ENCODE measurements around the gene SLC38A1. TPM values are rescaled to one million over a fixed set of nuclear protein-coding genes. Genes with fewer than 3 reads are reported as not detected.
"Not testable (repeated sequence)": the region's sequence is repeated elsewhere in the genome, so short reads cannot be mapped to it uniquely, and the experiment has no call there.

SLC38A1 gene
- total RNA-seq, 1 experiment from 2014 or later, result 118 TPM

- no peak for DNase-seq (ENCODE audit: low read depth)
Observed at GRCh38 chr12:46168426-46168825, 100.4 kb downstream of the SLC38A1 start.

GRCh38 chr12:46167412-46167811 lies 101.4 kb downstream of the SLC38A1 start:
- DNase-seq (ENCODE audit: low read depth), result no peak

- DNase-seq (ENCODE audit: low read depth), result no peak
Observed at GRCh38 chr12:46165191-46165590, 103.7 kb downstream of the SLC38A1 start.

GRCh38 chr12:46164186-46164761 lies 104.6 kb downstream of the SLC38A1 start:
- peak; percentile 15 for DNase-seq (ENCODE audit: low read depth)

GRCh38 chr12:46162549-46163076 lies 106.2 kb downstream of the SLC38A1 start:
- not testable (repeated sequence) for DNase-seq (ENCODE audit: low read depth)

GRCh38 chr12:46160981-46161690 lies 107.7 kb downstream of the SLC38A1 start:
- DNase-seq (ENCODE audit: low read depth), result no peak

GRCh38 chr12:46160101-46160980 lies 108.5 kb downstream of the SLC38A1 start:
- DNase-seq (ENCODE audit: low read depth), result peak; percentile 82

GRCh38 chr12:46159309-46159901 lies 109.4 kb downstream of the SLC38A1 start:
- DNase-seq (ENCODE audit: low read depth), result no peak

GRCh38 chr12:46158501-46158900 lies 110.3 kb downstream of the SLC38A1 start:
- peak; percentile 23 for DNase-seq (ENCODE audit: low read depth)

GRCh38 chr12:46154221-46154985 lies 114.4 kb downstream of the SLC38A1 start:
- peak; percentile 69 for DNase-seq (ENCODE audit: low read depth)

- DNase-seq (ENCODE audit: low read depth), result peak; percentile 56
Observed at GRCh38 chr12:46153268-46153872, 115.5 kb downstream of the SLC38A1 start.

- no peak for DNase-seq (ENCODE audit: low read depth)
Observed at GRCh38 chr12:46152456-46152855, 116.4 kb downstream of the SLC38A1 start.

- DNase-seq (ENCODE audit: low read depth), result no peak
Observed at GRCh38 chr12:46150735-46151134, 118.1 kb downstream of the SLC38A1 start.

- no peak for DNase-seq (ENCODE audit: low read depth)
Observed at GRCh38 chr12:46149905-46150304, 118.9 kb downstream of the SLC38A1 start.

GRCh38 chr12:46149079-46149464 lies 119.8 kb downstream of the SLC38A1 start:
- DNase-seq (ENCODE audit: low read depth), result no peak

GRCh38 chr12:46148327-46149078 lies 120.3 kb downstream of the SLC38A1 start:
- no peak for DNase-seq (ENCODE audit: low read depth)

- DNase-seq (ENCODE audit: low read depth), result no peak
Observed at GRCh38 chr12:46147144-46147543, 121.7 kb downstream of the SLC38A1 start.

- no peak for DNase-seq (ENCODE audit: low read depth)
Observed at GRCh38 chr12:46145881-46146280, 123.0 kb downstream of the SLC38A1 start.

- no peak for DNase-seq (ENCODE audit: low read depth)
Observed at GRCh38 chr12:46144433-46144832, 124.4 kb downstream of the SLC38A1 start.

GRCh38 chr12:46136249-46136648 lies 132.6 kb downstream of the SLC38A1 start:
- no peak for DNase-seq (ENCODE audit: low read depth)

All from LHCN-M2 (cell line).